Measurements from ENCODE around the gene IRF8. TPM values are rescaled to one million over a fixed set of nuclear protein-coding genes. Genes with fewer than 3 reads are reported as not detected.

The IRF8 gene
- polyA plus RNA-seq, 4 donors = 28.0 to 52.1 (median 43.2) TPM

- H3K4me3 ChIP-seq (ENCODE audit: low read depth in 1 of 3, low read length in 3 of 3) = no peak overlapping the region
- 87 to 91% (median 90%) methylated on average over 22 of the region's 22 CpGs for WGBS, 3 donors
- no peaks in the 10 kb centered on the region for H3K36me3 ChIP-seq (ENCODE audit: control insufficient read depth in 3 of 3, insufficient read depth in 2 of 3, low read depth in 1 of 3, low read length in 3 of 3)
- peaks cover 0 to 4% of the 10 kb centered on the region in 2 donors for H3K9me3 ChIP-seq (ENCODE audit: control insufficient read depth in 2 of 2, insufficient read depth in 1 of 2, low read depth in 1 of 2, low read length in 1 of 2)
- H3K4me1 ChIP-seq (ENCODE audit: control insufficient read depth in 3 of 3, insufficient read depth in 2 of 3, low read depth in 1 of 3, low read length in 2 of 3) = peaks cover 0 to 10% (median 0%) of the 10 kb centered on the region in 3 donors
- no peak for DNase-seq
- H3K27me3 ChIP-seq (ENCODE audit: control insufficient read depth in 3 of 3, insufficient read depth in 3 of 3, low read length in 3 of 3) = no peaks in the 10 kb centered on the region
- FAIRE-seq = no peak
- no peak overlapping the region for H3K27ac ChIP-seq (ENCODE audit: low read depth in 1 of 3, low read length in 2 of 3)
These were observed 63.3 kb downstream of the IRF8 start for GRCh38 chr16:85961988-85962915.

DNA sequence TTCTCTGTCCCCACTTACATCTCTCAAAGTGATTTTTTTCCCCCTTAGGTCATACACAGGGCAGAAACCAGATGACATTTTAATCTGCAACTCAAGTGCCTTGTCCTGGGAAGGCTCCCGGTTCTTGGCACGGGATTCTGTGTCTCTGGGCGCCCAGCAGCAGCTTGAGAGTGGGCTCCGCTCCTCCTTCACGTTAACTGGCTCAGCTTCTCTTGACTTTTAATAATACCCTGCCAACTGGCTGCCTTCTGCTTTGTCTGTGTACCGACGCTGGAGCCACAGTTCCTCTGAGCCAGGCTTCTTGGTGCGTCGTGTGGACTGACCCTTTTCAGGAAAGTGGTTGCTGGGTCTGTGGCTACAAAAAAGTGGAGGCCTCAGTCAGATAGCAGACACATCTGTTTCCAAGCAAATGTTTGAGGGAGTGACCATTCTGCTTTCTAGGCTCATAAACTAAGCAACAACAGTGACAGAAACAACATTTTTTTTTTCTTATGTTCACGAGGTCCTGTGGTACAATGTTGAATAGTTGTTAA, 64.9 kb downstream of the IRF8 start:
- no peaks in the 10 kb centered on the region for H3K27me3 ChIP-seq (ENCODE audit: control insufficient read depth in 3 of 3, insufficient read depth in 3 of 3, low read length in 3 of 3)
- no peaks in the 10 kb centered on the region for H3K36me3 ChIP-seq (ENCODE audit: control insufficient read depth in 3 of 3, insufficient read depth in 2 of 3, low read depth in 1 of 3, low read length in 3 of 3)
- FAIRE-seq (no peak), DNase-seq (peak in 1 of 2 donors; percentile 50)
- H3K4me1 ChIP-seq (ENCODE audit: control insufficient read depth in 3 of 3, insufficient read depth in 2 of 3, low read depth in 1 of 3, low read length in 2 of 3) = peaks cover 0 to 10% (median 0%) of the 10 kb centered on the region in 3 donors
- peak overlapping the region in 2 of 3 donors; percentile 44 to 79 for H3K27ac ChIP-seq (ENCODE audit: low read depth in 1 of 3, low read length in 2 of 3)
- 50 to 73% (median 65%) methylated on average over 10 of the region's 10 CpGs for WGBS, 3 donors
- H3K4me3 ChIP-seq (ENCODE audit: low read depth in 1 of 3, low read length in 3 of 3) = no peak overlapping the region
- H3K9me3 ChIP-seq (ENCODE audit: control insufficient read depth in 2 of 2, insufficient read depth in 1 of 2, low read depth in 1 of 2, low read length in 1 of 2) = peaks cover 0 to 4% of the 10 kb centered on the region in 2 donors

DNA sequence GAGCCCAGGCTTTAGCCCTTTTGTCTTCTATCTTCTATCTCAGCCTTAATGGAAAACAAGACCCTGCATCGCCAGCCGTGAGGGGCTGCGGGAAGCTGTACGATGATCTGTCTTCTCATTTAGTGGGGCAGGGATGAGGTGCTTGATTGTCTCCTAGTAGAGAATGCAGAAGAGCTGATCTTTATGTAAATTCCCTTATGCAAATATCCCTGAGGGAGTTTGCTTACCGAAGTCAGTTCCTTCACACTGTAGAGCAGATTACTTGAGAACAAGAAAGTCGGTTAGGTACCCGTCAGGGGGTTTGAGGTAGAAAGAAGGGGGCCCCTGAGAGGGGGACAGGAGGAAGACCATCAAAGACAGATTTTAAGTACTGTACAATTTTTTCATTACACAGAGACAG, 66.2 kb downstream of the IRF8 start:
- Histone ChIP-seq H3K27me3 (ENCODE audit: control insufficient read depth in 3 of 3, insufficient read depth in 3 of 3, low read length in 3 of 3) (no peaks in the 10 kb centered on the region), H3K27ac (ENCODE audit: low read depth in 1 of 3, low read length in 2 of 3) (no peak overlapping the region), H3K9me3 (ENCODE audit: control insufficient read depth in 2 of 2, insufficient read depth in 1 of 2, low read depth in 1 of 2, low read length in 1 of 2) (peaks cover 0 to 4% of the 10 kb centered on the region in 2 donors), H3K36me3 (ENCODE audit: control insufficient read depth in 3 of 3, insufficient read depth in 2 of 3, low read depth in 1 of 3, low read length in 3 of 3) (no peaks in the 10 kb centered on the region), H3K4me3 (ENCODE audit: low read depth in 1 of 3, low read length in 3 of 3) (no peak overlapping the region), H3K4me1 (ENCODE audit: control insufficient read depth in 3 of 3, insufficient read depth in 2 of 3, low read depth in 1 of 3, low read length in 2 of 3) (peaks cover 0 to 15% (median 2%) of the 10 kb centered on the region in 3 donors)
- FAIRE-seq (no peak), DNase-seq (no peak)
- 89 to 97% (median 94%) methylated on average over 7 of the region's 7 CpGs for WGBS, 3 donors

GRCh38 chr16:85967111-85967510, 68.1 kb downstream of the IRF8 start:
- FAIRE-seq = no peak

GRCh38 chr16:85968041-85968920, 69.3 kb downstream of the IRF8 start:
- no peak for FAIRE-seq
- 80 to 87% (median 82%) methylated on average over 14 of the region's 14 CpGs for WGBS, 3 donors

More at GRCh38 chr16:85967111-85967510, 68.1 kb downstream of the IRF8 start:
- Histone ChIP-seq H3K4me1 (ENCODE audit: control insufficient read depth in 3 of 3, insufficient read depth in 2 of 3, low read depth in 1 of 3, low read length in 2 of 3) (peaks cover 0 to 32% (median 2%) of the 10 kb centered on the region in 3 donors), H3K27me3 (ENCODE audit: control insufficient read depth in 3 of 3, insufficient read depth in 3 of 3, low read length in 3 of 3) (no peaks in the 10 kb centered on the region), H3K27ac (ENCODE audit: low read depth in 1 of 3, low read length in 2 of 3) (no peak overlapping the region), H3K9me3 (ENCODE audit: control insufficient read depth in 2 of 2, insufficient read depth in 1 of 2, low read depth in 1 of 2, low read length in 1 of 2) (peaks cover 0 to 4% of the 10 kb centered on the region in 2 donors), H3K36me3 (ENCODE audit: control insufficient read depth in 3 of 3, insufficient read depth in 2 of 3, low read depth in 1 of 3, low read length in 3 of 3) (no peaks in the 10 kb centered on the region), H3K4me3 (ENCODE audit: low read depth in 1 of 3, low read length in 3 of 3) (no peak overlapping the region)
- WGBS, 3 donors = 16 to 66% (median 56%) methylated on average over 2 of the region's 2 CpGs
- DNase-seq = no peak

DNA sequence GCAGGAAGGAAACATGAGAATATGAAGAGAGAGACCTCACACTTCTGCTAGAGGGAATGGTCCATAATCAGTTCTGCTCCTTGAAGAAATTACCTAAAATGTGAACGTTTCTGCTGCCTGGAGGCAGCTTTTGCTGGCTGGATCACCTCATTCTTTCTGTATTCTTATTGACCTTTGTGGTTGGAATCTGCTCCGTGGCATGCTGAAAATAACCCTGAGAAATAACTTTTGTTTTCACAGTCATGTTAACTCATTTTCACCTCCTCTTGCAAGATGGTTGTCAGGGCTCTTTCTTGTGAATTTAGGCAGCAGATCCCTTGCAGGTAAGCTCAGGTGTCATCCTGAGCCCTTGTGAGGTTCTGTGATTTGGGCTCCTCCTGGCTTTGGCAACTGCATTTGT, 70.2 kb downstream of the IRF8 start:
- Histone ChIP-seq H3K4me1 (ENCODE audit: control insufficient read depth in 3 of 3, insufficient read depth in 2 of 3, low read depth in 1 of 3, low read length in 2 of 3) (peaks cover 2 to 34% (median 2%) of the 10 kb centered on the region in 3 donors), H3K27me3 (ENCODE audit: control insufficient read depth in 3 of 3, insufficient read depth in 3 of 3, low read length in 3 of 3) (no peaks in the 10 kb centered on the region), H3K27ac (ENCODE audit: low read depth in 1 of 3, low read length in 2 of 3) (no peak overlapping the region), H3K9me3 (ENCODE audit: control insufficient read depth in 2 of 2, insufficient read depth in 1 of 2, low read depth in 1 of 2, low read length in 1 of 2) (peaks cover 0 to 3% of the 10 kb centered on the region in 2 donors), H3K4me3 (ENCODE audit: low read depth in 1 of 3, low read length in 3 of 3) (no peak overlapping the region), H3K36me3 (ENCODE audit: control insufficient read depth in 3 of 3, insufficient read depth in 2 of 3, low read depth in 1 of 3, low read length in 3 of 3) (no peaks in the 10 kb centered on the region)
- DNase-seq (no peak), FAIRE-seq (no peak)
- 5 to 29% (median 16%) methylated on average over 2 of the region's 2 CpGs for WGBS, 3 donors

More at GRCh38 chr16:85968041-85968920, 69.3 kb downstream of the IRF8 start:
- DNase-seq = no peak
- peaks cover 0 to 3% of the 10 kb centered on the region in 2 donors for H3K9me3 ChIP-seq (ENCODE audit: control insufficient read depth in 2 of 2, insufficient read depth in 1 of 2, low read depth in 1 of 2, low read length in 1 of 2)
- H3K36me3 ChIP-seq (ENCODE audit: control insufficient read depth in 3 of 3, insufficient read depth in 2 of 3, low read depth in 1 of 3, low read length in 3 of 3) = no peaks in the 10 kb centered on the region
- H3K4me3 ChIP-seq (ENCODE audit: low read depth in 1 of 3, low read length in 3 of 3) = no peak overlapping the region
- H3K4me1 ChIP-seq (ENCODE audit: control insufficient read depth in 3 of 3, insufficient read depth in 2 of 3, low read depth in 1 of 3, low read length in 2 of 3) = peaks cover 0 to 35% (median 2%) of the 10 kb centered on the region in 3 donors
- H3K27ac ChIP-seq (ENCODE audit: low read depth in 1 of 3, low read length in 2 of 3) = no peak overlapping the region
- no peaks in the 10 kb centered on the region for H3K27me3 ChIP-seq (ENCODE audit: control insufficient read depth in 3 of 3, insufficient read depth in 3 of 3, low read length in 3 of 3)

- 65 to 81% (median 68%) methylated on average over 9 of the region's 9 CpGs for WGBS, 3 donors
- H3K27me3 ChIP-seq (ENCODE audit: control insufficient read depth in 3 of 3, insufficient read depth in 3 of 3, low read length in 3 of 3) = no peaks in the 10 kb centered on the region
- H3K27ac ChIP-seq (ENCODE audit: low read depth in 1 of 3, low read length in 2 of 3) = no peak overlapping the region
- H3K36me3 ChIP-seq (ENCODE audit: control insufficient read depth in 3 of 3, insufficient read depth in 2 of 3, low read depth in 1 of 3, low read length in 3 of 3) = no peaks in the 10 kb centered on the region
- H3K4me1 ChIP-seq (ENCODE audit: control insufficient read depth in 3 of 3, insufficient read depth in 2 of 3, low read depth in 1 of 3, low read length in 2 of 3) = peaks cover 2 to 35% (median 4%) of the 10 kb centered on the region in 3 donors
- peaks cover 0 to 3% of the 10 kb centered on the region in 2 donors for H3K9me3 ChIP-seq (ENCODE audit: control insufficient read depth in 2 of 2, insufficient read depth in 1 of 2, low read depth in 1 of 2, low read length in 1 of 2)
- H3K4me3 ChIP-seq (ENCODE audit: low read depth in 1 of 3, low read length in 3 of 3) = no peak overlapping the region
- FAIRE-seq = no peak
- DNase-seq = no peak
These were observed 70.6 kb downstream of the IRF8 start for GRCh38 chr16:85969591-85969990.

All from small intestine (tissue), 7 donors.